WTC11 (cell line): ENCODE results near the gene BICD1. TPM values are rescaled to one million over a fixed set of nuclear protein-coding genes. Genes with fewer than 3 reads are reported as not detected.
"Not testable (repeated sequence)": the region's sequence is repeated elsewhere in the genome, so short reads cannot be mapped to it uniquely, and the experiment has no call there.

ENCODE experiments used
- ATAC-seq: fragments of 200-7000 bp; cut with Tn5 transposase; 2 replicates; pipeline ENCODE4 v1.10.0; 2021; ENCODE audit warnings: mild to moderate bottlenecking, moderate library complexity
- CTCF ChIA-PET: fragments of 300-600 bp; sonication (Branson Sonifier 250); formaldehyde crosslinking; loops from one replicate; lab custom pipeline; 2021; ENCODE audit warnings: antibody characterized with exemption; lab: Charles Lee
- POLR2A ChIA-PET: fragments of 350-600 bp; sonication (Branson Sonifier 250); formaldehyde crosslinking; loops from one replicate; lab custom pipeline; 2021; ENCODE audit warnings: antibody characterized with exemption; lab: Charles Lee
- DNase-seq: peaks from one replicate; pipeline ENCODE4 v3.0.0; 2021; ENCODE audit warnings: low spot score
- H3K27ac Mint-ChIP-seq: 2 replicates; pipeline ENCODE4 v1.8.0; 2021; ENCODE audit warnings: mixed read lengths
- H3K27me3 Mint-ChIP-seq: 2 replicates; pipeline ENCODE4 v1.8.0; 2021; ENCODE audit warnings: low read depth, mild to moderate bottlenecking, moderate library complexity, mixed read lengths
- H3K36me3 Mint-ChIP-seq: 2 replicates; pipeline ENCODE4 v1.8.0; 2021; ENCODE audit warnings: mixed read lengths
- H3K4me1 Mint-ChIP-seq: 2 replicates; pipeline ENCODE4 v1.8.0; 2022; ENCODE audit warnings: mixed read lengths
- H3K4me3 Mint-ChIP-seq: 2 replicates; pipeline ENCODE4 v1.8.0; 2021; ENCODE audit warnings: mild to moderate bottlenecking, moderate library complexity, mixed read lengths
- H3K9me3 Mint-ChIP-seq: 2 replicates; pipeline ENCODE4 v1.8.0; 2021; ENCODE audit warnings: mixed read lengths
- ATF2 ChIP-seq: sonication (generic); formaldehyde crosslinking; IDR thresholded peaks from 2 replicates; pipeline ENCODE4 v1.8.1; 2022; ENCODE audit warnings: low read depth, missing genetic modification reagents, borderline replicate concordance
- E2F1 ChIP-seq: sonication (generic); formaldehyde crosslinking; IDR thresholded peaks from 2 replicates; pipeline ENCODE4 v1.8.0; 2022; ENCODE audit warnings: mild to moderate bottlenecking, missing genetic modification reagents
- E2F5 ChIP-seq: sonication (generic); formaldehyde crosslinking; IDR thresholded peaks from 2 replicates; pipeline ENCODE4 v1.8.1; 2022; ENCODE audit warnings: mild to moderate bottlenecking, moderate library complexity, missing genetic modification reagents
- ERG ChIP-seq: fragments of 250-450 bp; sonication (Bioruptor Pico); IDR thresholded peaks from 2 replicates; pipeline ENCODE4 v1.8.0; 2021; ENCODE audit warnings: mild to moderate bottlenecking
- ESRRA ChIP-seq: sonication (generic); formaldehyde crosslinking; IDR thresholded peaks from 2 replicates; pipeline ENCODE4 v1.8.1; 2022; ENCODE audit warnings: mild to moderate bottlenecking, missing genetic modification reagents, borderline replicate concordance
- KAT7 ChIP-seq: sonication (generic); formaldehyde crosslinking; IDR thresholded peaks from 2 replicates; pipeline ENCODE4 v1.8.1; 2023; ENCODE audit warnings: missing genetic modification reagents, mild to moderate bottlenecking, borderline replicate concordance
- OVOL2 ChIP-seq: fragments of 250-450 bp; sonication (Bioruptor Pico); IDR thresholded peaks from 2 replicates; pipeline ENCODE4 v1.9.0; 2021; ENCODE audit warnings: mild to moderate bottlenecking, borderline replicate concordance
- RELA ChIP-seq: sonication (generic); formaldehyde crosslinking; IDR thresholded peaks from 2 replicates; pipeline ENCODE4 v1.8.1; 2022; ENCODE audit warnings: missing genetic modification reagents, mild to moderate bottlenecking, borderline replicate concordance
- USF2 ChIP-seq: sonication (generic); formaldehyde crosslinking; IDR thresholded peaks from 2 replicates; pipeline ENCODE4 v1.8.1; 2023; ENCODE audit warnings: mild to moderate bottlenecking, missing genetic modification reagents, moderate library complexity
- ZNF281 ChIP-seq: sonication (generic); formaldehyde crosslinking; IDR thresholded peaks from 2 replicates; pipeline ENCODE4 v1.8.0; 2023; ENCODE audit warnings: mild to moderate bottlenecking, missing genetic modification reagents
- ZNF317 ChIP-seq: sonication (generic); formaldehyde crosslinking; IDR thresholded peaks from 2 replicates; pipeline ENCODE4 v1.8.1; 2023; ENCODE audit warnings: low read depth, mild to moderate bottlenecking, moderate library complexity, missing genetic modification reagents, borderline replicate concordance
- ZNF396 ChIP-seq: fragments of 250-450 bp; sonication (Bioruptor Pico); IDR thresholded peaks from 2 replicates; pipeline ENCODE4 v1.8.0; 2021; ENCODE audit warnings: mild to moderate bottlenecking, moderate library complexity, borderline replicate concordance
- ZNF512 ChIP-seq: sonication (generic); formaldehyde crosslinking; IDR thresholded peaks from 2 replicates; pipeline ENCODE4 v1.8.1; 2022; ENCODE audit warnings: missing genetic modification reagents, borderline replicate concordance
- ZNF532 ChIP-seq: fragments of 250-450 bp; sonication (Bioruptor Pico); IDR thresholded peaks from 2 replicates; pipeline ENCODE4 v1.9.0; 2021; ENCODE audit warnings: mild to moderate bottlenecking, borderline replicate concordance
- ZSCAN18 ChIP-seq: fragments of 250-450 bp; sonication (Bioruptor Pico); IDR thresholded peaks from 2 replicates; pipeline ENCODE4 v2.1.2; 2022; ENCODE audit warnings: mild to moderate bottlenecking, moderate library complexity
- total RNA-seq: library from RNA; stranded (reverse); gene quantifications from 3 replicates; pipeline ENCODE4 v1.2.3, GENCODE V29; 2021

The BICD1 gene
- total RNA-seq, 1 experiment from 2014 or later, result 69.4 TPM

GRCh38 chr12:32275520-32275919 is 168.9 kb downstream of the BICD1 start:
- not testable (repeated sequence) for ATAC-seq, H3K4me3 Mint-ChIP-seq, H3K27me3 Mint-ChIP-seq
- CTCF ChIA-PET, result interaction anchor here (0.6 to 1.4 kb wide), 2 partner anchors 15 to 627 kb away, joined by 3 to 4 read pairs; no protein-coding TSS in a partner anchor
- Mint-ChIP-seq H3K4me1 (peaks cover 37% of the 10 kb centered on the region), H3K27ac (0 out of 2 replicates have a peak overlapping the region, but pooled peaks have one; percentile 44)
- 0 out of 2 replicates have a peak, but pooled peaks have one; percentile 52 for TF ChIP-seq ZNF317 (CRISPR knock-in tag)
- TF ChIP-seq, all 79 proteins: peak for 1; not testable (repeated sequence) for 78
- H3K36me3 Mint-ChIP-seq, DNase-seq, POLR2A ChIA-PET, H3K9me3 Mint-ChIP-seq: not testable (repeated sequence)

GRCh38 chr12:32277774-32278173 is 171.1 kb downstream of the BICD1 start:
- peaks cover 16% of the 10 kb centered on the region for H3K4me1 Mint-ChIP-seq
- CTCF ChIA-PET, result no interaction called here
- no peak for DNase-seq
- H3K9me3 Mint-ChIP-seq, result no peaks in the 10 kb centered on the region
- POLR2A ChIA-PET, result no interaction called here
- TF ChIP-seq OVOL2 (no peak), ZNF512 (CRISPR knock-in tag) (no peak), ZNF396 (CRISPR knock-in tag) (no peak), ZNF281 (CRISPR knock-in tag) (no peak), ATF2 (CRISPR knock-in tag) (no peak), KAT7 (CRISPR knock-in tag) (no peak), ESRRA (no peak), ZSCAN18 (CRISPR knock-in tag) (no peak), USF2 (CRISPR knock-in tag) (no peak), ZNF532 (CRISPR knock-in tag) (no peak), RELA (CRISPR knock-in tag) (no peak), E2F5 (no peak), ERG (CRISPR knock-in tag) (no peak), E2F1 (no peak)
- ATAC-seq, result no peak
- H3K27me3 Mint-ChIP-seq, result no peaks in the 10 kb centered on the region
- no peak overlapping the region for H3K27ac Mint-ChIP-seq
- H3K4me3 Mint-ChIP-seq, result no peak overlapping the region
- H3K36me3 Mint-ChIP-seq, result peaks cover 4% of the 10 kb centered on the region
